Loucy (cell line): ENCODE results near the gene NQO2.

Experiments
- H2AFZ ChIP-seq: fragments of 200-600 bp; sonication (generic); 2 replicates; pipeline ENCODE4 v1.6.0; 2016; ENCODE audit warnings: antibody characterized with exemption, mild to moderate bottlenecking, low read length, moderate library complexity
- H3F3A ChIP-seq: fragments of 200-600 bp; 2 replicates; pipeline ENCODE4 v1.6.0; 2016; ENCODE audit warnings: antibody characterized with exemption, low read depth, mild to moderate bottlenecking
- H3K27me3 ChIP-seq: fragments of 200-600 bp; sonication (generic); 2 replicates; pipeline ENCODE4 v1.6.1; 2014; ENCODE audit warnings: low read length, mild to moderate bottlenecking; ENCODE audit not compliant: insufficient read depth, poor library complexity, severe bottlenecking
- H3K36me3 ChIP-seq: fragments of 200-600 bp; sonication (generic); 2 replicates; pipeline ENCODE4 v1.6.1; 2016; ENCODE audit warnings: low read length; ENCODE audit not compliant: insufficient read depth
- H3K4me1 ChIP-seq: fragments of 200-600 bp; sonication (generic); 2 replicates; pipeline ENCODE4 v1.5.1; 2014; ENCODE audit warnings: low read length, mild to moderate bottlenecking; ENCODE audit not compliant: insufficient read depth, poor library complexity, severe bottlenecking
- H3K4me2 ChIP-seq: fragments of 200-600 bp; sonication (generic); 2 replicates; pipeline ENCODE4 v1.6.0; 2014; ENCODE audit warnings: antibody characterized with exemption, low read length, low read depth, mild to moderate bottlenecking; ENCODE audit not compliant: poor library complexity, severe bottlenecking
- H3K4me3 ChIP-seq: fragments of 200-600 bp; sonication (generic); 2 replicates; pipeline ENCODE4 v1.5.1; 2014; ENCODE audit warnings: low read length, mild to moderate bottlenecking, mixed read lengths; ENCODE audit not compliant: poor library complexity, severe bottlenecking
- H3K79me2 ChIP-seq: fragments of 200-600 bp; sonication (generic); 2 replicates; pipeline ENCODE4 v1.6.1; 2014; ENCODE audit warnings: low read length; ENCODE audit not compliant: insufficient read depth
- H3K9ac ChIP-seq: fragments of 200-600 bp; sonication (generic); 2 replicates; pipeline ENCODE4 v1.6.0; 2014; ENCODE audit warnings: mild to moderate bottlenecking, low read depth, low read length, moderate library complexity; ENCODE audit not compliant: poor library complexity, severe bottlenecking
- H3K9me2 ChIP-seq: fragments of 200-600 bp; sonication (generic); replicated peaks from 2 replicates; pipeline ENCODE4 v1.6.1; 2016; ENCODE audit warnings: low read depth, low read length, mixed read lengths
- H3K9me3 ChIP-seq: fragments of 200-600 bp; sonication (generic); 2 replicates; pipeline ENCODE4 v1.6.1; 2014; ENCODE audit warnings: mild to moderate bottlenecking, antibody characterized with exemption, low read length, low read depth; ENCODE audit not compliant: insufficient read depth
- H4K20me1 ChIP-seq: fragments of 200-600 bp; sonication (generic); 2 replicates; pipeline ENCODE4 v1.6.0; 2014; ENCODE audit warnings: antibody characterized with exemption, low read length, mild to moderate bottlenecking; ENCODE audit not compliant: insufficient read depth, poor library complexity, severe bottlenecking
- CTCF ChIP-seq: fragments of 200-600 bp; sonication (generic); conservative IDR thresholded peaks from 2 replicates; pipeline ENCODE4 v1.5.1; 2014; ENCODE audit warnings: mild to moderate bottlenecking, antibody characterized with exemption, low read length
- EZH2phosphoT487 ChIP-seq: fragments of 200-600 bp; IDR thresholded peaks from 2 replicates; pipeline ENCODE4 v1.6.1; 2018; ENCODE audit warnings: antibody characterized with exemption, mild to moderate bottlenecking, moderate library complexity, borderline replicate concordance

NQO2 gene

GRCh38 chr6:3039384-3039783 is 39.7 kb downstream of the NQO2 start:
- Histone ChIP-seq H3F3A (no peaks in the 10 kb centered on the region), H3K79me2 (no peaks in the 10 kb centered on the region), H3K9me3 (no peaks in the 10 kb centered on the region), H3K4me1 (no peaks in the 10 kb centered on the region), H3K9me2 (no peaks in the 10 kb centered on the region), H3K36me3 (no peaks in the 10 kb centered on the region), H3K27me3 (no peaks in the 10 kb centered on the region), H3K9ac (no peak overlapping the region), H4K20me1 (no peaks in the 10 kb centered on the region), H3K4me2 (no peak overlapping the region), H2AFZ (no peak overlapping the region), H3K4me3 (no peak overlapping the region)
- TF ChIP-seq EZH2phosphoT487, result no peak
- no peak for TF ChIP-seq CTCF

GRCh38 chr6:3041147-3041546 is 41.5 kb downstream of the NQO2 start:
- Histone ChIP-seq H3K36me3 (no peaks in the 10 kb centered on the region), H3K4me3 (no peak overlapping the region), H3K4me1 (no peaks in the 10 kb centered on the region), H3K27me3 (no peaks in the 10 kb centered on the region), H2AFZ (no peak overlapping the region), H4K20me1 (no peaks in the 10 kb centered on the region), H3K9me3 (no peaks in the 10 kb centered on the region), H3K9me2 (no peaks in the 10 kb centered on the region), H3F3A (no peaks in the 10 kb centered on the region), H3K9ac (no peak overlapping the region), H3K4me2 (no peak overlapping the region), H3K79me2 (no peaks in the 10 kb centered on the region)
- TF ChIP-seq CTCF (no peak), EZH2phosphoT487 (no peak)

- no peaks in the 10 kb centered on the region for H3K4me1 ChIP-seq
- no peak overlapping the region for H3K4me2 ChIP-seq
- no peak overlapping the region for H2AFZ ChIP-seq
- H3K36me3 ChIP-seq, result no peaks in the 10 kb centered on the region
- no peak overlapping the region for H3K4me3 ChIP-seq
- H3K79me2 ChIP-seq, result no peaks in the 10 kb centered on the region
- no peaks in the 10 kb centered on the region for H3K9me2 ChIP-seq
- TF ChIP-seq CTCF, result no peak
- TF ChIP-seq EZH2phosphoT487, result no peak
- H3K9ac ChIP-seq, result no peak overlapping the region
- no peaks in the 10 kb centered on the region for H3K27me3 ChIP-seq
- H4K20me1 ChIP-seq, result no peaks in the 10 kb centered on the region
- no peaks in the 10 kb centered on the region for H3K9me3 ChIP-seq
- H3F3A ChIP-seq, result no peaks in the 10 kb centered on the region
Observed at GRCh38 chr6:3041606-3042005, 41.9 kb downstream of the NQO2 start.
